NCI-H1930 (cell line): ENCODE results near the gene COQ5.
A peak's percentile ranks its signal among the peaks of the same experiment; 100 is the strongest.
"Not testable (repeated sequence)": the region's sequence is repeated elsewhere in the genome, so short reads cannot be mapped to it uniquely, and the experiment has no call there.

Source experiments
- DNase-seq, 2 experiments: peaks; one replicate each; lab custom pipeline; 2025; lab: John Stamatoyannopoulos, UW

COQ5 gene, protein sequence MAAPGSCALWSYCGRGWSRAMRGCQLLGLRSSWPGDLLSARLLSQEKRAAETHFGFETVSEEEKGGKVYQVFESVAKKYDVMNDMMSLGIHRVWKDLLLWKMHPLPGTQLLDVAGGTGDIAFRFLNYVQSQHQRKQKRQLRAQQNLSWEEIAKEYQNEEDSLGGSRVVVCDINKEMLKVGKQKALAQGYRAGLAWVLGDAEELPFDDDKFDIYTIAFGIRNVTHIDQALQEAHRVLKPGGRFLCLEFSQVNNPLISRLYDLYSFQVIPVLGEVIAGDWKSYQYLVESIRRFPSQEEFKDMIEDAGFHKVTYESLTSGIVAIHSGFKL

GRCh38 chr12:120528861-120529525 is at the start of gene COQ5:
Gene COQ5 (minus strand): TSS chr12:120529158. CDS start chr12:120529141, 17 bp downstream.
- DNase-seq = peak; percentile 75 to 76

GRCh38 chr12:120574106-120574505 is 45.1 kb upstream of the COQ5 start:
- no peak for DNase-seq

DNA sequence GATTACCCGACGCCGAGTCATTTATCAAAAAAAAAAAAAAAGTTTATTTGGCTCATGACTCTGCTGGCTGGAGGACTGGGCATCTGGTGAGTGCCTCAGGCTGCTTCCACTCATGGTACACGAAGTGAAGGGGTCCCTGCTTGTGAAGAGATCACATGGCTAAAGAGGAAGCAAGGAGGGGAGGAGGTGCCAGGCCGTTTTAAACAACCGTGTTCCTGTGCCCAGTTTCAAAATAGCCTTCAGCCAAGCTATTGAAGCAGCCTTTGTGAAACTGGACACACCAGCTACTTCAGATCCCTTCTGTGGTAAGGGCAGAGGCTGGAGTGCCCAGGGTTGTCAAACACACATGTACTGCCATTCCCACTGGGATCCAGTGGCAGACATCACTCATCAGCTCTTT is 44.6 kb upstream of the COQ5 start:
- no peak for DNase-seq

DNA sequence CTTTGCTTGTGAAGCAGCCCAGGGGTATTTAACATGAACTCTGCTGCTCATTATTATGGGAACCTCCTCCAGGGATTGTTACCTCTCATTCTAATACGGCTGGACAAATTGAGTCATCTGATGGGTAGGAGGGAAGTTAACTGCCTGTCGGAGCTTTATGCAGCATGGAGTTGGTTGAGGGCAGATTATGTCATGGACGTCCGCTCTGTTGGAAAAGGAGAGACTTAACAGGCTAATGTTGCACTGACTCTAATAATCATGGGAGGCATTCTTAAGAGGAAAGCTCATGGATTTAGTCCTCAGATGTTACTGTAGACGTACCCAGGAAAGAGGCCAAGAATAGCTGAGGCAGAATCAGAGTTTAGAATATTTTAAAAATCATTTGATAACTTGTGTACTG is 42.3 kb upstream of the COQ5 start:
- DNase-seq = no peak

DNA sequence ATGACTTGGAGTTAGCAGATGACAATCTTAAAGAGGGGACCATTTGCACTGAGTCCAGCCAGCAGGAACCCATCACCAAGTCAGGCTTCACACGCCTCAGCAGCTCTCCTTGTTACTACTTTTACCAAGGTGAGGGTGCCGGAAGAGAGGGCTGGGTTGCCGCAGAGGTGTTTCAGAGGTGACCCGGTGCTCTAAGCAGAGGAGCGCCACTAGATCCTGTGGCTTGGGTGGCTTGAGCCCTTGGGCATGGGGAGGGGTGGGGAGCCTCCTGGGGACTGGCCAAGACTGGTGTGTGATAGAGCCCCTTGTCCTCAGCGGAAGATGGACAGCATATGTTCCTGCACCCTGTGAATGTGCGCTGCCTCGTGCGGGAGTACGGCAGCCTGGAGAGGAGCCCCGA is 34.5 kb upstream of the COQ5 start:
- DNase-seq = no peak

DNA sequence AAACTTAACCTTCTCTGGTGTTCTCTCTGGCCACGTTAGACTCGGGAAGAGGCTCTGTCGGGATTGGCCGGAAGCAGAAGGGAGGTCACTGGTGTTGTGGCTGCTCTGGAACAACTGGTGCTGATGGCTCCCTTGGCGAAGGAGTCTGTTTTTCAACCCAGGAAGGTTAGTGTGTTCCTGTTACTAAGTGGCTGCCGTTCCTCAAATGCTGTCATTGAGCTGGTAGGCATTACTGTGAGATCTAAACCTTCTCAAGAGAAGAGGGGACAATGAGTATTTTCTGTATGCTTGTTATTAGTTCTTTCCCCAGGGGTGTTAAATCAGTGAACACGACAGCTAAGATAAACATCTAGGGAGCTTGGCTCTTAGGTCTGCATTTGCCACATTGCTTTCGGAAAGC is 33.9 kb upstream of the COQ5 start:
- DNase-seq = no peak

DNA sequence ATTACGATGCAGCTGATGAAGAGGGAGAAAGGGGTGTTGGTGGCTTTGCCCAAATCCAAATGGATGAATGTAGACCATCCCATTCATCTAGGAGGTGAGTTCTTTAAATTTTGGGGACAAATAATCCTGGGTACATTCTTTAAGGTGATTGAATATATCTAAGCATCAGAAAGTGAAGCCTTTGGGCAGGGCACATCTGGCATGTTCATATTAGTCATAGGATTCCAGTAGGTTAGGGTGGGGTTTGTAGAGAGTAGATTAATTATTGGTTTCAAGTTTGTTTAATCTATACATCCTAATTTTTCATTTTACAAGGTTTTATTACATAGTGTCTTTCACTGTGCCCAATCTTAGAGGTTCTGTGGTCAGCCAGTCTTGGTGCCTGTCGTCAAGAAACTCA is 28.6 kb upstream of the COQ5 start:
- DNase-seq = no peak

DNA sequence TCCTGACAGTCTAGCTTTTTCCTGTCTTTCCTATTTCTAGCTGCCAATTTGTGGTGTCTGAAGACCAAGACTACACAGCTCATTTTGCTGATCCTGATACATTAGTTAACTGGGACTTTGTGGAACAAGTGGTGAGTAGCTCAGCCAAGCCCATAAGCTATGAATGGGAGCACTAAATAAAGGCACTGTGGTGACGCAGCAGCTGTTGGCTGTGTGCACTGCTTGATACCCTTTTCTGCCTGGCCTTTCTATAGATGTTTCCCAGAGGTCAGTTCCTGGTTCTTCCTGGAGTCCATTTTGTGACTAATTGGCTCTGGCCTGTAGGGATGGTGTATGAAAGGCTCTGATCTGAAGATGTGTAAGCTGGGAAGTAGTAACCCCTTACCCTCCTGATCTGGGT is 25.7 kb upstream of the COQ5 start:
- no peak for DNase-seq

DNA sequence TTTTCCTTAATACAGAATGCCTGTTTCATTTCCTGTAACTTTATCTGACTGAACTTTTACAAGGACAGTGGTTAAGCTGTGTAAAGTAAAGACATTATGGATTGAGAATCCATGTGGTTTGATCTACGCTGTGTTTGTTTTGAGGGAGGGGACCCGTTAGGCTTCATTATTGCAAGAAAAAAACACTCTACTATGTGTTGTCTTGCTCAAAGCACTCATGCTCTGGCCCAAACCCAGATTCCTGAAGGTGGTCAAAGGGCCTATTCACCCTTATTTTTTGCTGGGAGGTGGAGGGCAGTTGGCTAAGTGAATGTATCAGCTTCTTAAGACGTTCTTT is 17.1 kb upstream of the COQ5 start:
- DNase-seq = no peak

GRCh38 chr12:120544691-120545090 is 15.7 kb upstream of the COQ5 start:
- no peak for DNase-seq

DNA sequence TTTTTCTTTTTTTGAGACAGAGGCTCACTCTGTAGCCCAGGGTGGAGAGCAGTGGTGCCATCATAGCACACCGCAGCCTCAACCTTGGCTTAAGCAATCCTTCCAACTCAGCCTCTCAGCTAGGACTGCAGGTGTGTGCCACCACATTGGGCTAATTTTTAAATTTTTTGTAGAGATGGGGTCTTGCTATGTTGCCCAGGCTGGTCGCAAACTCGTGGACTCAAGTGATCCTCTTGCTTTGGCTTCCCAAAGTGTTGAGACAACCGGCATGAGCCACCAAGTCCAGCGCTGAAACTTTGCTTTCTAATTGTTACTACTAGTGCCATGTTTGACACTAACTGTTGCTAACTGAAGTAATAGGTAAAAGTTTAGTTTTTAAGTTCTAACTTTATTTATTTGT is 13.2 kb upstream of the COQ5 start:
- no peak for DNase-seq

GRCh38 chr12:120540445-120540844 is 11.5 kb upstream of the COQ5 start:
- DNase-seq = no peak

DNA sequence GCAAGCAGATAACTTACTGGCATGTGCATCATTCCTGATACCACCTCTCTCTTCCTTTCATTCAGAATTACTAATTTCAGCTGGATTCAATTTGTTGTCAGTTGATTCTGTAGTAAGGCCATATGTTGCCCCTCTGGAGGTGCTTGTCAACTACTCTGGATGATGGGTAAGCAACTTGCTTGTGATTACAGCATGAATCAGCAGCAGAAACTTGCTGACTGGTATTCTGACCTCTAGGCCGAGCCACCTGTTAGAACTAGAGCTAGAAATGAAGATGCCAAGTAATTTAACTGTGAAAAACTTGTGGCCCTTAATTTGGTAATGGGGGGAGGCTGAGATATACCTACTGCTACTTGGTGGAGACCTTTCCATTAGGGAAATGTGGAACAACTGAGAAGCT is 10.3 kb upstream of the COQ5 start:
- no peak for DNase-seq

DNA sequence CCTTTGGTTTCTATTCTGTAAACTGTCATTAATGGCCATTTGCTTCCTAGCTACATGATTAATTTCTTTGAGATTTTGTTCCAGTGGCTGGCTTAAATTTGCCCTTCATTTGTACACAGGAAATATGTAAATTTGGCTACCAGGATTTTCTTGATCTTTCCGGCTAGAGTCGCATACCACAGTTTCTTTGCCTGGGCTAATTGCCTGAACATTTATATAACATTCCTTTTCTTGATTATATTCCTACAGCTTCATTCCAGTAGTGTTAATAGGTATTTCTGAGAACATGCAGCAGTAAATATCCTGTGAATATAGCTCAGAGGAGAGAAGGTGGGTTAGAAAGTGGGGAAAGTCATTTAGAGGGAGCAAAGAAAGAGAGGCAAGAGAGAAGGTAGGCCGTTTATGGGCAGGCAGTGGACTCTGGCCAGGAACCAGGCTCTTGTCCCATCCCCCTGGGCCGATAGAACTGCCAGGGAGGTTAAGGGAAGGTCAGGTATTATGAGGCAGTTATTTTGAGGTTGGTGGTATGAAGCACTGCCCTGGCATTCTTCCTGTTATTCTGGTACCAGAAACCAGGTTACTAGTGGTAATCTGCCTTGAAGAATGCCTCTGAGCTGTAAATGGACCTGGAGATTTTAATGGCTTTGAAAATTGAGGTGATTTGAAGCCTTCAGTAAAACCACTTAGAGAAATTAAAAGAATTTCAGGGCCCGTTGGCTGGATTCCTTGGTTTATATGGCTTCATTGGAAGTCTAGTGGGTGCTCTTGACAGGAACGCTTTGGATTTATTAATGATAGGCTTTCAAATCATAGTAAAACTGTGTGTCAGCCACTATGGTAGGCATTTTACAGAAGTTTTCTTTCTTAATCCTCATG is 9.6 kb upstream of the COQ5 start:
- no peak for DNase-seq

DNA sequence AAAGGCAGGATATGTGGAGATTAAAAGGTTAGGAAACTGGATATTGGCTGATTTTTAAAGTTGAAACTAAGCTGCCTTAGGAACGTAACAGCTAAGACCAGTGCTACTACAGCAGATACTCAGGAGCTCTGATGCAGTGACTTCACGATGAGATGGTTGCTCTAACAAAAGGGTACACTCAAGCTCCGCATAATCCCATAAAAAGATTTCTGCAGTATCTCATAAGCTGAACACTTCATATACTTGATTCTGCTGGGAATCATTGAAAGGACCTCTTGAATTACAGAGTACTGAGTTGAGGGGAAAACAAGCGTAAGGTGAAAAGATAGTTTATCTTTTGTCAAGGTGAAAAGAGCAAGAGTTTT is 8.9 kb upstream of the COQ5 start:
- DNase-seq = no peak

DNA sequence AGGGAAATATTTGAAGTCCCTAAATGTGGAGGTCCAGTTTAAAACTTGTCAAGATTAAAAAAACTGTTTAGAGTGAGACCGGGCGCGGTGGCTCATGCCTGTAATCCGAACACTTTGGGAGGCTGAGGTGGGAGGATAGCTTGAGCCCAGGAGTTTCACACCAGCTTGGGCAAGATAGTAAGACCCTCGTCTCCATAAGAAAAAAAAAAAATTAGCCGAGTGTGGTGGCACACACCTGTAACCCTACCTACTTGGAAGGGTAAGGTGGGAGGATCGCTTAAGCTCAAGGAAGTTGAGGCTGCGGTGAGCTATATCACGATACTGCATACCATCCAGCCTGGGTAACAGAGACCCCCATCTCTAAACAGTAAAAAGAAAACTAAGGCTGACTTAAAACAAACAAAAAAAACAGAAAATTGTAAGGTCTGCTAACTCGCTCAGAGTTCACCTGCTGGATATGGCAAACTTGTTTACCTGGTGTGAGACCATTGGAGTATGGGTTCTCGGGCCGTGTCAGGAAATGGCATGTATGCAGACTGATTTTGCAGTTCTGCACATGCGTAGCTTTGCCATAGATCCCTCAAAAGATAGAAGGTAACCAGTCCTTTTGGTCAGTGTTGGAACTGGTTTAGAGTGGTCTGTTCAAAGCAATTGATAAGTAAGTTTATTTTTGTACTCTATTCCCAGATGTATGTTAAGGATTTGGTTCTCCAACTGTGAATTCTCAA is 7.3 kb upstream of the COQ5 start:
- no peak for DNase-seq

- peak in 1 of 2 experiments; percentile 24 for DNase-seq
Measured at GRCh38 chr12:120534703-120535655, 6.0 kb upstream of the COQ5 start.

DNA sequence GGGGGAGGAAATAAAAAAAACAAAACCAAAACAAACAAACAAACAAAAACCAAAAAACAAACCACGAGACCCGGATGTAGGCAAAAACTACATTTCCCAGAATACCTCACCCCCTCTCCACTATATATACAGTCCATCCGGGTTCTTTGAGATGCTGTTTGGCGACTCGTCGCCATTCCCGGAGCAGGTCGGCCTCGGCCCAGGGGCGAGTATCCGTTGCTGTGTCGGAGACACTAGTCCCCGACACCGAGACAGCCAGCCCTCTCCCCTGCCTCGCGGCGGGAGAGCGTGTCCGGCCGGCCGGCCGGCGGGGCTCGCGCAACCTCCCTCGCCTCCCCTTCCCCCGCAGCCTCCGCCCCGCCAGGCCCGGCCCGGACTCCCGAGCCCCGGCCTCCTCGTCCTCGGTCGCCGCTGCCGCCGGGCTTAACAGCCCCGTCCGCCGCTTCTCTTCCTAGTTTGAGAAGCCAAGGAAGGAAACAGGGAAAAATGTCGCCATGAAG is 5.3 kb upstream of the COQ5 start, which contains the start of gene RNF10:
TSS of gene RNF10 (plus strand) at position 154 of the 500 bp plus-strand sequence. CDS start 456 bp downstream, outside the sequence.
- peak; percentile 76 to 91 for DNase-seq

- no peak for DNase-seq
Measured at GRCh38 chr12:120532701-120533238, 3.8 kb upstream of the COQ5 start.

DNA sequence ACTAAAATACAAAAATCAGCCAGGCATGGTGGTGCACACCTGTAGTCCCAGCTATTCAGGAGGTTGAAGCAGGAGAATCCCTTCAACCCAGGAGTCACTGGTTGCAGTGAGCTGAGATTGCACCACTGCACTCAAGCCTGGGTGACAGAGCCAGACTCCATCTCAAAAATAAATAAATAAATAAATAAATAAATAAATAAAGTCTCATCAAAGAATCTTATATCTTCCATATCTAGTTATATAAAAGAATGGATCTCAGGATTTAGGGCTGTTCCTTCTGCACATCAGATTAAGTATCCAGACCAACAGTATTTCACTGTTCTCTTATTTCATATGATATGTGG is 1.4 kb upstream of the COQ5 start:
- DNase-seq = not testable (repeated sequence)
